Hepatocyte (in vitro differentiated cells): ENCODE measurements around the gene GSN. TPM values are rescaled to one million over a fixed set of nuclear protein-coding genes. Genes with fewer than 3 reads are reported as not detected.

Source experiments
- DNase-seq: peaks from one replicate; pipeline ENCODE4 v3.0.0-alpha.2; 2016; ENCODE audit warnings: low spot score
- H2AFZ ChIP-seq: fragments of 200-600 bp; sonication (generic); 2 replicates; pipeline ENCODE4 v1.6.0; 2016; ENCODE audit warnings: antibody characterized with exemption, mild to moderate bottlenecking
- H3K27ac ChIP-seq: fragments of 200-600 bp; sonication (generic); 2 replicates; pipeline ENCODE4 v1.5.1; 2016; ENCODE audit warnings: mild to moderate bottlenecking
- H3K27me3 ChIP-seq: fragments of 200-600 bp; sonication (generic); 2 replicates; pipeline ENCODE4 v1.6.1; 2016
- H3K36me3 ChIP-seq: fragments of 200-600 bp; sonication (generic); replicated peaks from 2 replicates; pipeline ENCODE4 v1.5.1; 2016; ENCODE audit warnings: low read depth; ENCODE audit not compliant: insufficient read depth
- H3K4me1 ChIP-seq: fragments of 200-600 bp; sonication (generic); 2 replicates; pipeline ENCODE4 v1.5.1; 2016; ENCODE audit warnings: mild to moderate bottlenecking, moderate library complexity; ENCODE audit not compliant: insufficient read depth
- H3K4me2 ChIP-seq: fragments of 200-600 bp; sonication (generic); 2 replicates; pipeline ENCODE4 v1.6.0; 2016
- H3K4me3 ChIP-seq: fragments of 200-600 bp; sonication (generic); 2 replicates; pipeline ENCODE4 v1.5.1; 2016; ENCODE audit warnings: mild to moderate bottlenecking
- H3K79me2 ChIP-seq: fragments of 200-600 bp; sonication (generic); 2 replicates; pipeline ENCODE4 v1.6.0; 2017; ENCODE audit warnings: mild to moderate bottlenecking
- H3K9me2 ChIP-seq: fragments of 200-600 bp; sonication (generic); replicated peaks from 2 replicates; pipeline ENCODE4 v1.6.0; 2017; ENCODE audit warnings: mild to moderate bottlenecking; ENCODE audit not compliant: insufficient read depth
- H3K9me3 ChIP-seq: fragments of 200-600 bp; sonication (generic); 2 replicates; pipeline ENCODE4 v1.5.1; 2016; ENCODE audit warnings: low read depth, mild to moderate bottlenecking
- H4K20me1 ChIP-seq: fragments of 200-600 bp; sonication (generic); 2 replicates; pipeline ENCODE4 v1.6.0; 2016; ENCODE audit warnings: mild to moderate bottlenecking; ENCODE audit not compliant: insufficient read depth, poor library complexity, severe bottlenecking
- EZH2 ChIP-seq: fragments of 200-600 bp; sonication (generic); IDR thresholded peaks from 2 replicates; pipeline ENCODE4 v1.6.1; 2016; ENCODE audit warnings: antibody characterized with exemption, mild to moderate bottlenecking, borderline replicate concordance
- EZH2phosphoT487 ChIP-seq: fragments of 200-600 bp; sonication (generic); IDR thresholded peaks from one replicate; pipeline ENCODE4 v1.6.1; 2018; ENCODE audit warnings: antibody characterized with exemption, mild to moderate bottlenecking, low read depth, moderate library complexity; ENCODE audit not compliant: unreplicated experiment, severe bottlenecking
- WGBS: methylation state at CpG from one replicate; pipeline ENCODE4 v1.1.6; 2016; ENCODE audit warnings: low lambda C conversion rate; ENCODE audit errors: missing lambda C conversion rate; 5-methylcytosine and 5-hydroxymethylcytosine counted together
- polyA plus RNA-seq: library from polyadenylated mRNA; unstranded; fragments of >200 nt; fragmentation: Nextera tagmentation; extraction: Ambion mirVana; gene quantifications from 2 replicates; pipeline ENCODE4 v1.2.1, GENCODE V29; 2016
- total RNA-seq: library from RNA; depleted of rRNA; stranded (reverse); fragments of >200 nt; gene quantifications from 2 replicates; pipeline ENCODE4 v1.2.3, GENCODE V29; 2014
- TF ChIP-seq, protein P1 (sequence below): fragments of 200-600 bp; sonication (generic); IDR thresholded peaks from 2 replicates; pipeline ENCODE4 v1.5.1; 2016; ENCODE audit warnings: antibody characterized with exemption, mild to moderate bottlenecking; ENCODE audit not compliant: poor library complexity

The GSN gene
- total and polyA plus RNA-seq, 2 experiments from 2014 or later = 396 to 404 TPM

DNA sequence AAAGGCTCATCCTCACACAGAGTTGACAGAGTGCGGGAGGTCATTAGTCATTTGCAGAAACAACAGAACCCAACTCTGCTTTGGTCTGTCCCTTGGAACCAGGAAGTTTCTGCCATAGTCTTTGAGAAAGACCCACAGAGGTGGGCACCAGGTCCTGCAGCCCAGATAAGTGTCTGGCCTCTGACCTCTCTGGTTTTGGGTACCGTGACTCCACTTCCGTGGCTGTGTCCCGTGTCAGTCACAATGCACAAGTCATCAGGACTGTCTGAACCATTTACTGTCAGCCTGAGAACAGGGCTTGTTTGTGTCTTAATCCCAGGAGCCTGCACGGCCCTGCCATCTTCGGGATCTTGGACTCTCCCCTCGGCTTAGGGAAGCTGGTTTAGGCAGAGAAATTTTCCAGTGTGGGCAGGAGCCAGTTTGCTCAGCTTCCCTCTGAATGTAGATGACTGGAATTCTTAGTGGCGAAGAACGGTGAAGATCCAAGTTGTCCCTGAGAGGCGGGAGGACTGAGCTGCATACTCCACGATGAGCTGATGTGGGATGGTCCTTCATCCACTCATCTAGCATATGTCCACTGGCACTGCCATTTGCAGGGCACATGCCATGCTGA, 11.9 kb downstream of the GSN start:
- Histone ChIP-seq H3K36me3 (no peaks in the 10 kb centered on the region), H3K4me3 (no peak overlapping the region), H3K27me3 (no peaks in the 10 kb centered on the region), H4K20me1 (no peaks in the 10 kb centered on the region), H3K4me1 (peaks cover 61% of the 10 kb centered on the region), H2AFZ (no peak overlapping the region), H3K4me2 (no peak overlapping the region), H3K9me3 (no peaks in the 10 kb centered on the region), H3K9me2 (no peaks in the 10 kb centered on the region), H3K79me2 (peaks cover 41% of the 10 kb centered on the region), H3K27ac (peak overlapping the region; percentile 95)
- TF ChIP-seq, protein P1, sequence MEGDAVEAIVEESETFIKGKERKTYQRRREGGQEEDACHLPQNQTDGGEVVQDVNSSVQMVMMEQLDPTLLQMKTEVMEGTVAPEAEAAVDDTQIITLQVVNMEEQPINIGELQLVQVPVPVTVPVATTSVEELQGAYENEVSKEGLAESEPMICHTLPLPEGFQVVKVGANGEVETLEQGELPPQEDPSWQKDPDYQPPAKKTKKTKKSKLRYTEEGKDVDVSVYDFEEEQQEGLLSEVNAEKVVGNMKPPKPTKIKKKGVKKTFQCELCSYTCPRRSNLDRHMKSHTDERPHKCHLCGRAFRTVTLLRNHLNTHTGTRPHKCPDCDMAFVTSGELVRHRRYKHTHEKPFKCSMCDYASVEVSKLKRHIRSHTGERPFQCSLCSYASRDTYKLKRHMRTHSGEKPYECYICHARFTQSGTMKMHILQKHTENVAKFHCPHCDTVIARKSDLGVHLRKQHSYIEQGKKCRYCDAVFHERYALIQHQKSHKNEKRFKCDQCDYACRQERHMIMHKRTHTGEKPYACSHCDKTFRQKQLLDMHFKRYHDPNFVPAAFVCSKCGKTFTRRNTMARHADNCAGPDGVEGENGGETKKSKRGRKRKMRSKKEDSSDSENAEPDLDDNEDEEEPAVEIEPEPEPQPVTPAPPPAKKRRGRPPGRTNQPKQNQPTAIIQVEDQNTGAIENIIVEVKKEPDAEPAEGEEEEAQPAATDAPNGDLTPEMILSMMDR = no peak
- TF ChIP-seq EZH2 = no peak
- WGBS = 78% methylated on average over 11 of the region's 11 CpGs
- no peak for DNase-seq

DNA sequence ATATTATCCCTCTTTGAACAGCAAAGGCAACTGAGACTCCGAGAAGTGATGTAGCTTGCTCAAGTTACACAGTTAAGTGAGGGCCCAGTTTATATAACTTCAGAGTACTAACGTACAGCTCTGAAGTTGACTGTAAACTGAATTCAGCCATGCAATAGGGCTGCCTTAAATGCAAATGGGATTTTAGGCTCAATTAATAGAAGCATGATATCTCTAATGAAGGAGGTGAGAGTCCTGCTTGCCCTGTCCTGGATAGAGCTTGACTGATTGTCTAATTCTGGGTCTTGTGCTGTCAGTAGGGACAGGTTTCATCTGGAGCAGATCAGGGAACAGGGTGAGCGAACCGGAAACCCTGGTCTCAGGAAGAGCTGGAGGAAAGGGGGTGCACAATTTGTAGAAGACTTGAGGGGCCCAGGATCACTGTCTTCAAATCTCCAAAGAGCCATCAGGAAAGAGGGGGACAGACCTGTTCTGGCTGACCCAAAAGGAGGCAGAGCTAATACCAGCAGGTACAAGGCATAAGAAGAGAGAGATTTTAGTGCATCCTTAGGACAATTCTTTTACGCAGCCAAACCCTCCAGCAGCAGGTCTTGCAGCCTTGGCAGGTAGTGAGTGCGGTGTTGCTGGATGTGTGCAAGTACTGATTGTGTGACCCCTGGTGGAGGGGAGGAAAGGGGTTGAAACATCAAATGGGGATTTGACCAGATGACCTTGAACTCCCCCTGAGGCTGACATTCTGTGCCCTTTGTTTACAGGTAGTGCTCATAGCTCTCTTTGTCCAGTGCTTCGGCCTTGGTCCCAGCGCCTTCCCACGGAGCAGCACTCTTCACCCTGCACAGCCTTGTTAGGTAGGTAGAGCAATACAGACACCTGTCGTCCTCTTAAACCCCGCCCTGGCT, 13.0 kb downstream of the GSN start:
- H3K36me3 ChIP-seq = no peaks in the 10 kb centered on the region
- H3K4me2 ChIP-seq = no peak overlapping the region
- peaks cover 30% of the 10 kb centered on the region for H3K79me2 ChIP-seq
- TF ChIP-seq EZH2 (no peak), EZH2phosphoT487 (no peak)
- TF ChIP-seq, protein P1 = no peak
- peak overlapping the region; percentile 95 for H3K27ac ChIP-seq
- no peak overlapping the region for H2AFZ ChIP-seq
- no peaks in the 10 kb centered on the region for H3K9me3 ChIP-seq
- no peaks in the 10 kb centered on the region for H3K27me3 ChIP-seq
- H3K4me3 ChIP-seq = no peak overlapping the region
- DNase-seq = no peak
- 83% methylated on average over 11 of the region's 11 CpGs for WGBS
- H3K4me1 ChIP-seq = peaks cover 71% of the 10 kb centered on the region
- H4K20me1 ChIP-seq = no peaks in the 10 kb centered on the region
- H3K9me2 ChIP-seq = no peaks in the 10 kb centered on the region

DNA sequence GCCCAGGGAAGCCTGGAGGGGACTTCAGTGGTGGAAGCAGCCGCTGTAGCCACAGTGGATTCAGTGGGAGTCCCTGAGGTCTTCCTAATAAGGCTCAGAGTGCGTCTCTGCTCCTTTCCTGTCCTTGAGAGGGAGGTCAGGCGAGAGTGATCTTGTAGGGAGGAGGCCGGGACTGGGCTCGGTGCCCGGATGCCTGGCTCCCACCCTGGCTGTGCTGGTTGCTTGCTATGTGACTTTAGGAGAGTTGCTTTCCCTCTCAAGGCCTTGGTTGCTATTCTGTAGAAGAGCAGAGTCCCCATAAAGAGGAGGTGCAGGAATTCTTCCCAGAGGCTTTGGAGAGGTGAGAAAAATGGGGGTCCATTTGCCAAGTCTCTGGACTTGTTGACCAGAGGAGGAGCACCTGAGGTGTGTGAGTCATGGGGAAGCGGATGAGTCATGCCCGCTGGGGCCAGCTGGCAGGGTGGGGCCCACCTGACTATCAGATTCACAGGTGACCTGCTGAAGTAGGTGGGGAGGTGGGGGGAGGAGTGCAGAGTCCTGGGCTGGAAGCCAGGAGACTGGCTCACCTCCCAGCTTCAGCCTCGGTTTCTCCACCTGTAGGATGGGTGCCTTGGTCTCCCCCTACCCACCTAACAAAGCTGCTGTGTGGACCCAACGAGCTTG, 13.8 kb downstream of the GSN start:
- no peak overlapping the region for H2AFZ ChIP-seq
- no peak overlapping the region for H3K4me3 ChIP-seq
- TF ChIP-seq, protein P1 = no peak
- TF ChIP-seq EZH2phosphoT487 = no peak
- TF ChIP-seq EZH2 = no peak
- 78% methylated on average over 10 of the region's 10 CpGs for WGBS
- peaks cover 78% of the 10 kb centered on the region for H3K4me1 ChIP-seq
- no peaks in the 10 kb centered on the region for H3K9me2 ChIP-seq
- H3K9me3 ChIP-seq = no peaks in the 10 kb centered on the region
- peak overlapping the region; percentile 36 for H3K4me2 ChIP-seq
- no peaks in the 10 kb centered on the region for H3K27me3 ChIP-seq
- H3K36me3 ChIP-seq = no peaks in the 10 kb centered on the region
- no peaks in the 10 kb centered on the region for H4K20me1 ChIP-seq
- peak; percentile 92 for DNase-seq
- peaks cover 25% of the 10 kb centered on the region for H3K79me2 ChIP-seq
- peak overlapping the region; percentile 95 for H3K27ac ChIP-seq
